Measurements from ENCODE around the gene DNAAF5. TPM values are rescaled to one million over a fixed set of nuclear protein-coding genes. Genes with fewer than 3 reads are reported as not detected.

DNAAF5 gene
- total and polyA plus RNA-seq, 2 of the 4 experiments (the other 2 are of a cell fraction) = 12.4 to 32.6 TPM

GRCh38 chr7:825386-825785, 98.9 kb downstream of the DNAAF5 start:
- ChIA-PET POLR2A (ENCODE audit: unreplicated experiment) (no interaction called here), CTCF (no interaction called here)
- DNase-seq (peak; percentile 74), ATAC-seq (ENCODE audit: low read depth) (peak; percentile 75)
- Histone ChIP-seq H3K4me3 (ENCODE audit: insufficient read depth, low read depth, low read length) (no peak overlapping the region), H2BK120ac (ENCODE audit: low read depth, low read length) (no peak overlapping the region), H3K4me1 (ENCODE audit: control insufficient read depth, insufficient read depth, low read length) (peaks cover 22% of the 10 kb centered on the region), H3K9me3 (ENCODE audit: control insufficient read depth, insufficient read depth, low read length) (no peaks in the 10 kb centered on the region), H3K27me3 (ENCODE audit: control insufficient read depth, insufficient read depth, low read length) (no peaks in the 10 kb centered on the region), H3K56ac (ENCODE audit: extremely low read depth, insufficient read depth, low read length) (no peak overlapping the region; the same call in 1 of the 2 replicates), H2BK5ac (ENCODE audit: low read depth, low read length, poor library complexity, severe bottlenecking) (peak overlapping the region; percentile 59), H4K5ac (ENCODE audit: low read depth, low read length) (no peak overlapping the region), H2BK20ac (ENCODE audit: low read depth, low read length) (no peak overlapping the region), H3K36me3 (ENCODE audit: control insufficient read depth, insufficient read depth, low read length) (peaks cover 3% of the 10 kb centered on the region), H3K79me1 (ENCODE audit: low read depth in 1 of 2, low read length in 2 of 2) (peaks cover 6 to 70% of the 10 kb centered on the region in 2 experiments), H2AK9ac (replicated peaks; ENCODE audit: low read depth, low read length, poor library complexity) (no peak overlapping the region), H2AK5ac (ENCODE audit: low read depth, low read length) (no peak overlapping the region), H3K23ac (ENCODE audit: low read depth, low read length) (no peak overlapping the region), H3K18ac (ENCODE audit: low read depth, low read length) (no peak overlapping the region), H4K20me1 (ENCODE audit: insufficient read depth, low read length) (peaks cover 51% of the 10 kb centered on the region), H4K8ac (ENCODE audit: low read depth in 2 of 2, low read length in 2 of 2) (no peak overlapping the region), H3K9ac (ENCODE audit: low read depth, low read length) (no peak overlapping the region), H3K4ac (ENCODE audit: low read depth, low read length) (0 out of 2 replicates have a peak overlapping the region, but pooled peaks have one; percentile 39), H3K27ac (ENCODE audit: insufficient read depth, low read length) (peak overlapping the region; percentile 71; the same call in 1 of the 2 replicates), H3K14ac (replicated peaks; ENCODE audit: low read depth, low read length) (no peak overlapping the region), H3K4me2 (ENCODE audit: low read depth, low read length) (no peak overlapping the region), H4K91ac (ENCODE audit: insufficient read depth, low read depth, low read length) (no peak overlapping the region), H2BK15ac (ENCODE audit: low read depth, low read length) (no peak overlapping the region), H3K9me1 (ENCODE audit: insufficient read depth, low read length) (peaks cover 38% of the 10 kb centered on the region), H2AFZ (replicated peaks; ENCODE audit: low read length, poor library complexity) (no peak overlapping the region)
- WGBS, 2 experiments (ENCODE audit: extremely low coverage in 2 of 2, insufficient read length in 1 of 2) = no CpG with 5 or more reads among the region's 6 CpGs
- dilution Hi-C loops (cut with HindIII; ENCODE audit: low sequenced_read_pairs, unreplicated experiment) (no loop called here), intact Hi-C loops (cut with micrococcal nuclease) (no loop called here), in situ Hi-C loops (cut with MboI; ENCODE audit: low sequenced_read_pairs) (no loop called here)
- TF ChIP-seq USF2 (IDR thresholded peaks at IDR 0.05; ENCODE audit: low read depth, low read length) = no peak
- TF ChIP-seq RFX5 (IDR thresholded peaks at IDR 0.05; ENCODE audit: low read depth, low read length) = no peak
- no peak for TF ChIP-seq CEBPB (IDR thresholded peaks at IDR 0.05; ENCODE audit: low read depth, low read length)
- no peak for TF ChIP-seq NFE2L2 (IDR thresholded peaks at IDR 0.05; ENCODE audit: low read depth, low read length)
- TF ChIP-seq MAZ (IDR thresholded peaks at IDR 0.05; ENCODE audit: borderline replicate concordance, low read depth, low read length) = no peak
- no peak for TF ChIP-seq CTCF (conservative IDR thresholded peaks at IDR 0.05; ENCODE audit: low read depth, low read length)
- TF ChIP-seq CHD1 (IDR thresholded peaks at IDR 0.05; ENCODE audit: low read depth, low read length) = no peak
- TF ChIP-seq RAD21 (IDR thresholded peaks at IDR 0.05; ENCODE audit: low read length) = no peak
- no peak for TF ChIP-seq POLR2A (IDR thresholded peaks at IDR 0.05; ENCODE audit: low read depth, low read length)
- TF ChIP-seq BHLHE40 (IDR thresholded peaks at IDR 0.05; ENCODE audit: low read depth, low read length) = no peak
- TF ChIP-seq SMC3 (IDR thresholded peaks at IDR 0.05; ENCODE audit: low read depth, low read length) = no peak
- TF ChIP-seq ELK1 (IDR thresholded peaks at IDR 0.05; ENCODE audit: borderline replicate concordance, low read depth, low read length) = no peak
- TF ChIP-seq FOS (IDR thresholded peaks at IDR 0.05; ENCODE audit: low read depth, low read length) = no peak
- no peak for TF ChIP-seq RCOR1 (IDR thresholded peaks at IDR 0.05; ENCODE audit: insufficient replicate concordance, low read length)
- TF ChIP-seq MXI1 (IDR thresholded peaks at IDR 0.05; ENCODE audit: borderline replicate concordance, low read depth, low read length) = no peak
- BruUV-seq (replicated peaks) = no TSS peak
